Esophagus squamous epithelium (tissue), 4 donors: ENCODE results near the gene CDC42EP1.

Experiments
- POLR2A ChIP-seq, 4 donors: fragments of 450-650 bp; IDR thresholded peaks; one replicate each; pipeline ENCODE4 v1.6.1; 2017; ENCODE audit warnings: antibody characterized with exemption in 4 of 4, mild to moderate bottlenecking in 4 of 4, moderate library complexity in 3 of 4
- TF ChIP-seq, protein P1 (sequence below), 6 experiments: fragments of 450-650 bp in 4 of 6; fragments of 200-600 bp in 2 of 6; sonication (generic) in 2 of 6; IDR thresholded peaks; one replicate each; pipeline ENCODE4 v1.5.1; 2016 to 2019; ENCODE audit warnings: antibody characterized with exemption in 6 of 6, mild to moderate bottlenecking in 4 of 6, moderate library complexity in 4 of 6

DNA sequence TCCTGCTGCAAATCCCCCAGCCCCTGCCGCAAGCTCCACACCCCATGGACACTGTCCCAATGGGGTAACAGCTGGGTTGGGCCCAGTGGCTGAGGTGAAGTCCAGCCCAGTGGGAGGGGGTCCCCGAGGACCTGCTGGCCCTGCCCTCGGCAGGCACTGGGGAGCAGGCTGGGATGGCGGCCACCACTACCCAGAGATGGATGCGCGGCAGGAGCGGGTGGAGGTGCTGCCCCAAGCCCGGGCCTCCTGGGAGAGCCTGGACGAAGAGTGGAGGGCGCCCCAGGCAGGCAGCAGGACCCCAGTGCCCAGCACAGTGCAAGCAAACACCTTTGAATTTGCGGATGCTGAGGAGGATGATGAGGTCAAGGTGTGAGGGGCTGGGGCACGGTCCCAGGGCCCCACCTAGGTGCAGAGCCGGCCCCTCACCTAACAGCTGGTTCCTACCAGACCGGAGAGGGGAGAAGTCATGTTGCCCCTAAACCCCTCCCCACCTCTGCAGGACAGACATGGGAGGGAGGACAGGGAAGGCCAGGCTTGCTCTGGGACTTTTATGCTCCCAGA, 8.2 kb downstream of the CDC42EP1 start:
- TF ChIP-seq, protein P1, sequence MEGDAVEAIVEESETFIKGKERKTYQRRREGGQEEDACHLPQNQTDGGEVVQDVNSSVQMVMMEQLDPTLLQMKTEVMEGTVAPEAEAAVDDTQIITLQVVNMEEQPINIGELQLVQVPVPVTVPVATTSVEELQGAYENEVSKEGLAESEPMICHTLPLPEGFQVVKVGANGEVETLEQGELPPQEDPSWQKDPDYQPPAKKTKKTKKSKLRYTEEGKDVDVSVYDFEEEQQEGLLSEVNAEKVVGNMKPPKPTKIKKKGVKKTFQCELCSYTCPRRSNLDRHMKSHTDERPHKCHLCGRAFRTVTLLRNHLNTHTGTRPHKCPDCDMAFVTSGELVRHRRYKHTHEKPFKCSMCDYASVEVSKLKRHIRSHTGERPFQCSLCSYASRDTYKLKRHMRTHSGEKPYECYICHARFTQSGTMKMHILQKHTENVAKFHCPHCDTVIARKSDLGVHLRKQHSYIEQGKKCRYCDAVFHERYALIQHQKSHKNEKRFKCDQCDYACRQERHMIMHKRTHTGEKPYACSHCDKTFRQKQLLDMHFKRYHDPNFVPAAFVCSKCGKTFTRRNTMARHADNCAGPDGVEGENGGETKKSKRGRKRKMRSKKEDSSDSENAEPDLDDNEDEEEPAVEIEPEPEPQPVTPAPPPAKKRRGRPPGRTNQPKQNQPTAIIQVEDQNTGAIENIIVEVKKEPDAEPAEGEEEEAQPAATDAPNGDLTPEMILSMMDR (IDR thresholded peaks at IDR 0.05) = no peak
- no peak for TF ChIP-seq POLR2A (IDR thresholded peaks at IDR 0.05)
